Cardiac muscle cell (in vitro differentiated cells and primary cell): ENCODE data around the gene CKS1B. TPM values are rescaled to one million over a fixed set of nuclear protein-coding genes. Genes with fewer than 3 reads are reported as not detected.
A peak's percentile ranks its signal among the peaks of the same experiment; 100 is the strongest.
"Not testable (repeated sequence)": the region's sequence is repeated elsewhere in the genome, so short reads cannot be mapped to it uniquely, and the experiment has no call there.

Experiments
- DNase-seq, 2 donors: peaks; one replicate each; pipeline versions ENCODE4 v3.0.0 to v3.0.0-alpha.2; 2010 to 2017; ENCODE audit warnings: low read depth in 1 of 2, low spot score in 1 of 2
- H3K27ac ChIP-seq: fragments of 200-600 bp; sonication (generic); 2 replicates; pipeline ENCODE4 v1.5.1; 2016
- H3K27me3 ChIP-seq: fragments of 200-600 bp; sonication (generic); 2 replicates; pipeline ENCODE4 v1.6.0; 2016; ENCODE audit warnings: control low read depth
- H3K36me3 ChIP-seq: fragments of 200-600 bp; sonication (generic); 2 replicates; pipeline ENCODE4 v1.5.1; 2016; ENCODE audit warnings: control low read depth
- H3K4me1 ChIP-seq: fragments of 200-600 bp; sonication (generic); 2 replicates; pipeline ENCODE4 v1.8.1; 2017; ENCODE audit warnings: low read depth, mild to moderate bottlenecking, mixed run types
- H3K4me3 ChIP-seq: fragments of 200-600 bp; sonication (generic); 2 replicates; pipeline ENCODE4 v1.5.1; 2016; ENCODE audit warnings: mild to moderate bottlenecking
- H3K9me3 ChIP-seq: fragments of 200-600 bp; sonication (generic); 2 replicates; pipeline ENCODE4 v1.5.1; 2017; ENCODE audit warnings: low read depth, mild to moderate bottlenecking, control low read depth
- polyA plus RNA-seq: library from polyadenylated mRNA; unstranded; fragments of >200 nt; fragmentation: Nextera tagmentation; extraction: Ambion mirVana; gene quantifications from 2 replicates; pipeline ENCODE4 v1.2.1, GENCODE V29; 2016
- total RNA-seq: library from RNA; depleted of rRNA; stranded (reverse); fragments of >200 nt; gene quantifications from 2 replicates; pipeline ENCODE4 v1.2.3, GENCODE V29; 2016
- TF ChIP-seq, protein P1 (sequence below): IDR thresholded peaks from 2 replicates; pipeline ENCODE4 v1.5.1; 2012; ENCODE audit warnings: low read depth, mild to moderate bottlenecking, low read length

The CKS1B gene
- total and polyA plus RNA-seq, 2 experiments from 2014 or later, result 96.5 to 157 TPM

DNA sequence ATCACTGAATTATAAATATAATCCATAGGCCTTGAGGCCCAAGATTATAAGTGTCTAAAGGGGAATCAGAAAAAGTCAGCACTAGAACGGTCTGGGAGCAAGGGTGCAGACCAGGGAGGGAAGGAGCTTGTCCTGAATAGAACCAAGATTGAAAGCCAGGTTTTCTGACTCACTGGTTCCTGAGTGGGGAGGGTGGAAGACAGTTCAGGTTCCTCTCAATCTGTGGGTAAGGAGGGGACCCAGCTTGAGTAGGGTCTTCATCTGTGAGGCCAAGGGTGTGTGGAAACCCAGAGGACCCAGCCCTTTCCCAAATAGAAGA is 19.7 kb downstream of the CKS1B start:
- H3K36me3 ChIP-seq, result peaks cover 4% of the 10 kb centered on the region
- TF ChIP-seq, protein P1, sequence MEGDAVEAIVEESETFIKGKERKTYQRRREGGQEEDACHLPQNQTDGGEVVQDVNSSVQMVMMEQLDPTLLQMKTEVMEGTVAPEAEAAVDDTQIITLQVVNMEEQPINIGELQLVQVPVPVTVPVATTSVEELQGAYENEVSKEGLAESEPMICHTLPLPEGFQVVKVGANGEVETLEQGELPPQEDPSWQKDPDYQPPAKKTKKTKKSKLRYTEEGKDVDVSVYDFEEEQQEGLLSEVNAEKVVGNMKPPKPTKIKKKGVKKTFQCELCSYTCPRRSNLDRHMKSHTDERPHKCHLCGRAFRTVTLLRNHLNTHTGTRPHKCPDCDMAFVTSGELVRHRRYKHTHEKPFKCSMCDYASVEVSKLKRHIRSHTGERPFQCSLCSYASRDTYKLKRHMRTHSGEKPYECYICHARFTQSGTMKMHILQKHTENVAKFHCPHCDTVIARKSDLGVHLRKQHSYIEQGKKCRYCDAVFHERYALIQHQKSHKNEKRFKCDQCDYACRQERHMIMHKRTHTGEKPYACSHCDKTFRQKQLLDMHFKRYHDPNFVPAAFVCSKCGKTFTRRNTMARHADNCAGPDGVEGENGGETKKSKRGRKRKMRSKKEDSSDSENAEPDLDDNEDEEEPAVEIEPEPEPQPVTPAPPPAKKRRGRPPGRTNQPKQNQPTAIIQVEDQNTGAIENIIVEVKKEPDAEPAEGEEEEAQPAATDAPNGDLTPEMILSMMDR, result no peak
- no peak overlapping the region for H3K27ac ChIP-seq
- H3K4me3 ChIP-seq, result no peak overlapping the region
- H3K27me3 ChIP-seq, result no peaks in the 10 kb centered on the region
- no peaks in the 10 kb centered on the region for H3K9me3 ChIP-seq
- no peak for DNase-seq
- peaks cover 6% of the 10 kb centered on the region for H3K4me1 ChIP-seq

- Histone ChIP-seq H3K27ac (no peak overlapping the region), H3K9me3 (no peaks in the 10 kb centered on the region), H3K4me3 (no peak overlapping the region), H3K36me3 (peaks cover 4% of the 10 kb centered on the region), H3K27me3 (no peaks in the 10 kb centered on the region), H3K4me1 (peaks cover 10% of the 10 kb centered on the region)
- TF ChIP-seq, protein P1, result no peak
- no peak for DNase-seq
These were observed 20.1 kb downstream of the CKS1B start for GRCh38 chr1:154994591-154994990.

DNA sequence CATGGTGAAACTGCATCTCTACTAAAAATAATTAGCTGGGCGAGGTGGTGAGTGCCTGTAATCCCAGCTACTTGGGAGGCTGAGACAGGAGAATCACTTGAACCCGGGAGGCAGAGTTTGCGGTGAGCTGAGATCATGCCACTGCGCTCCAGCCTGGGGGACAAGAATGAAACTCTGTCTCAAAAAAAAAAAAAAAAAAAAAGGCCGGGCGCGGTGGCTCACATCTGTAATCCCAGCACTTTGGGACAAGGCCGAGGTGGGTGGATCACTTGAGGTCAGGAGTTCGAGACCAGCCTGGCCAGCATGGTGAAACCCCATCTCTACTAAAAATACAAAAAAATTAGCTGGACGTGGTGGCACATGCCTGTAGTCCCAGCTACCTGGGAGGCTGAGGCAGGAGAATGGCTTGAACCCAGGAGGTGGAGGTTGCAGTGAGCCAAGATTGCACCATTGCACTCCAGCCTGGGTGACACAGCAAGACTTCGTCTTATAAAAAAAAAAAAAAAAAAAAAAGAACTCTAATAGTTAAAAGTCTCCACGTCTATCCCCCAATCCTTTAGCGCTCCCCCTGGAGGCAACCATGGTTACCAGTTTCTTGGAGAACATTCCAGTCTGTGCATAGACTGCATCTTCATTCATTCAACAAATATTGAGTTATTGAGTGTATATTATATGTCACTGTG is 21.0 kb downstream of the CKS1B start:
- not testable (repeated sequence) for H3K27me3 ChIP-seq, H3K27ac ChIP-seq, H3K9me3 ChIP-seq, H3K4me1 ChIP-seq, H3K4me3 ChIP-seq, H3K36me3 ChIP-seq
- TF ChIP-seq, protein P1, result peak; percentile 58
- peak; percentile 61 to 89 for DNase-seq

DNA sequence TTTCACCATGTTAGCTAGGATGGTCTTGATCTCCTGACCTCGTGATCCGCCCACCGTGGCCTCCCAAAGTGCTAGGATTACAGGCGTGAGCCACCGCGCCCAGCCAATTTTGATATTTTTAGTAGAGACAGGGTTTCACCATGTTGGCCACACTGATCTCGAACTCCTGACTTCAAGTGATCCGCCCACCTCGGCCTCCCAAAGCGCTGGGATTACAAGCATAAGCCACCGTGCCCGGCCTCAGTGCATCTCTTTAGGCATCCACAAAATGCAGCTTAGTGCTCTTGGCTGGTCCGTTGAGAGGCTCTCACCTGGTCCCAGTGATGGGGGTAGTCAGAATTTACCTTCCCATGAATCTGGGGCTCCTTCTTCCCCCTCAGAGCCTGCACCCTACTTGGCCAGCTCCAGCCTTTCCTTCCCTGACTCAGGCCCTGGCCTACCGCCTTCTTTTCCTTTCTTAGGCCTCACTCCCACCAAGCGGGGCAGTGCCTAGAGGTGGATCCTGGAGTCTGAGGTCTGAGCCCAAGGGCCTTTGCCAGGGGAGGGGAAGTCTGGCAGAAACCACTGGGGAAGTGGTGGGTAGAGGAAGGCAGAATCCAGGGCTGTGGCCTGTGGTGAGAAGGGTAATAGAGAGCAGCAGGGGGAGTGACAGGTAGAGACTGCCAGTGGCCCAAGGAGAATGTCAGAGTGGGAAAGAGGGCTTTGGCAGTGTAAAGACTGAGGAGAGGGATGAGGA is 22.7 kb downstream of the CKS1B start:
- no peaks in the 10 kb centered on the region for H3K27me3 ChIP-seq
- no peaks in the 10 kb centered on the region for H3K9me3 ChIP-seq
- H3K36me3 ChIP-seq, result no peaks in the 10 kb centered on the region
- H3K4me3 ChIP-seq, result no peak overlapping the region
- no peak overlapping the region for H3K27ac ChIP-seq
- TF ChIP-seq, protein P1, result no peak
- H3K4me1 ChIP-seq, result peaks cover 10% of the 10 kb centered on the region
- no peak for DNase-seq

GRCh38 chr1:154998201-154998780 is 23.8 kb downstream of the CKS1B start:
- H3K4me3 ChIP-seq, result no peak overlapping the region
- TF ChIP-seq, protein P1, result peak; percentile 10
- H3K9me3 ChIP-seq, result no peaks in the 10 kb centered on the region
- H3K27me3 ChIP-seq, result no peaks in the 10 kb centered on the region
- no peak for DNase-seq
- peak overlapping the region; percentile 85 for H3K27ac ChIP-seq
- H3K4me1 ChIP-seq, result peaks cover 10% of the 10 kb centered on the region
- H3K36me3 ChIP-seq, result no peaks in the 10 kb centered on the region
